Dermis lymphatic vessel endothelial cell (primary cell): ENCODE data around the gene ZNF24. TPM values are rescaled to one million over a fixed set of nuclear protein-coding genes. Genes with fewer than 3 reads are reported as not detected.

Experiments used
- total RNA-seq: library from RNA; depleted of rRNA; stranded (reverse); fragments of >200 nt; gene quantifications from 2 replicates; pipeline ENCODE4 v1.2.1, GENCODE V29; 2014

Gene ZNF24
- 32.6 and 38.7 TPM in 2 replicates for total RNA-seq

DNA sequence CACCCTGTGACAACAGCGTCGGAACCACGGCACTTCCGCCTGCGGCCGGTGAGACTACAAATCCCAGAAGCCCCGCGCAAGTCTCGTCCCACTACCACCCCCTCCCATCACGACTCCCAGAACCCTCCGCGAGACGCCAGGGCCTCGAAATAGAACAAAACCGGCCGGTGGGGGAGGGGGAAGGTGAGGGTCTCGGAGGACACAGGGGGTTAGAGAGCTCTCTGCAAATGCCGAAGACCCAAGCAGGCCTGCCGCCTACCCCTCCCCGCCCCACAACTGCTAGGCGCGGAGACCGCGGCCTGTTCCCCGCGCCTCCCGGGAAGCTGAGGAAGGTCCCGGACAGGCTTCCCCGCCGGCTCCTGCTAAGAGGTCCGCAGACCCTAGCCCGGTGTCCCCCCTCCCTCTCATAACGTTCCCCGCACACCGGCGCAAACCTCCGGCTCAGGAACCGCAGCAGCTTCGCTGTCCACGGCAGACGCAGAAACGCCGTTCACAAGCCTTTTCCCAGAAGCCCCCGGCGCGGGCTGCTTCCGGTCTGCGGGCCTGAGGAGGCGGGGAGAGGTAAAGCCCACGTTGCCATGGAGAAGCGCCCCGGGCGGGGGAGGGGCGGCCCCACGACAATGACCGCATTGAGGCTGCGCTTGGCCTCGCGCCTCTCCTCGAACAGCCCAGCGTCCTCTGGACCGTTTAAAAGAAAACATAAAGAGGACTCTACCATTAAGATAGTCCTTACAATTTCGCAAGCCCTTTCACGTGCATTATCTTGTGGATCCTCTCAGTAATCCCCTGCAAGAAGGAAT is at the start of gene ZNF24:
TSS of gene ZNF24 (minus strand) at position 485 of the 800 bp plus-strand sequence. CDS start 3,770 bp downstream, outside the sequence.

DNA sequence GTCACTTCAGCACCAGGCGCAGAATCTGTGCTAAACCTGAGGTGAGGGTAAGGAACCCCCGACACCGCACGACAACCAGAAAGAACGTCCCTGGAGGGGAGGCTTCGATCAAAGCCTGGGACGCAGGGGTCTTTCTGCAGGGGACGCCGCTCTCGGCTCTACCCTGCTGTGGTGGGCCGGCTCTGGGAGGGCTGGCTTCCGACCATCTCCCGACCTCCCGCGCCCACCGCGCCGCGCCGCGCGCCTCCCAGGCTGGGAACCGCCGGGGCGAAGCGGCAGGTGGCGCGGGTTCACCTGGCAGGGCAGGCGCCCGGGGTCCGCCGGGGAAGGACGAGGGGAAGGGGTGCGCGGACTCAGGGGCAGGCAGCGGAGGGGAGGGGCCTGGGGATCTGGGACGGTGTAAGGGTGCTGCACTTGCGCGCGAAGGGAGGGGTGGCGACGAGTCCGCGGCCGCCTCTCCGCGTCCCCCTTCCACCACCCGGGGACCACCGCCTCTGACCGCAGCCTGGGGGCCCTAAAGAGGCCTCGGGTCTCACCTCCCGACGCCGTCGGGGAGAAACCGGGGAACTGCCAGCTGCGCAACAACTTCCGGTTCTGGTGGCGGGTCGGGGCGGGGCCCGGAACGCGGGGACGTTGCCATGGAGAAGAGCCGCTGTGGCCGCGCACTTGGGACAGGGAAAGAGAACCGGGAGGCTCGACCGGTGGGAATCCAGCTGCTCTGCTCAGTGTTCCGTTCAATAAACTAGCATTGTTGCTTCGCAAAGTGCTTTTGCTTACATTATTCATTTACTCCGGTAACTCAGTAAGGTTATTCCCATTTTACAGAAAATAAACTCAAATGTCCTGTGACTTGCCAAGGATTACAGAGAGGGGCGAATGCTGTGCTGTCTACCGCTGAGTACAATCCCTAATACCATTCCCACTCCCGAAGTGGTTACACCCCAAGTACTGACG is 32.8 kb upstream of the ZNF24 start, which contains the start of gene ZNF396:
TSS of gene ZNF396 (minus strand) at position 596 of the 954 bp plus-strand sequence. CDS start 3,045 bp downstream, outside the sequence.

GRCh38 chr18:35290094-35290735 is 54.0 kb downstream of the ZNF24 start, which contains the start of gene ZSCAN30:
TSS of gene ZSCAN30 (minus strand) at chr18:35290229. CDS start at chr18:35264352, 25,877 bp downstream.

Other genes with a start within 250 kb of the ZNF24 start
- 9.6 and 12.4 TPM in 2 replicates for gene ZNF397, start 103.4 kb downstream of the ZNF24 start, total RNA-seq
- gene ZSCAN30, start 54.2 kb downstream of the ZNF24 start, total RNA-seq, result 8.6 and 9.0 TPM in 2 replicates
- gene ZNF396, start 32.9 kb upstream of the ZNF24 start, total RNA-seq, result 0.95 and 0.98 TPM in 2 replicates
- gene INO80C, start 153.5 kb upstream of the ZNF24 start, total RNA-seq, result 9.7 and 11.4 TPM in 2 replicates
- gene GALNT1, start 237.3 kb upstream of the ZNF24 start, total RNA-seq, result 165 and 227 TPM in 2 replicates